GM04504 (cell line): ENCODE measurements around the gene PPP4R2.

Source experiments
- DNase-seq: peaks from one replicate; pipeline ENCODE4 v3.0.0-alpha.2; 2012; ENCODE audit warnings: low read depth

PPP4R2 gene

DNA sequence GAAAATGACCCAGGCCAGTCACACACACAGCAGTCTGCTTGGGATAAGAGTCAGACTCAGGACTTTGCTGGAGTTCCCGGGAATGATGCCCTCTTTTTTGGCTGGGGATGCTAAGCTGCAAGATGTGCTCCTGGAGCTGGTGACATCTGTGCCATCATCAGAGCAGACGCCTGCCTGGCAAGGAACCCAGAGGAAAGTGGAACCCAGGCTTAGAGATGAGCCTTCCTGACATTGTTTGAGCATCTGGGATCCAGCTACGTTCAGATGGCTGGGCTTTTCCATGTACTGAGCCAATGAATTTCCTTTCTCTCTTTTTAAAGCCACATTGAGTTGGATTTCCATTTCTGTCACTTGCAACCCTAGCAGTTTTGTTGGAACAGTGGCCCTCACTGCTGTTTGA is 118.1 kb downstream of the PPP4R2 start:
- no peak for DNase-seq

DNA sequence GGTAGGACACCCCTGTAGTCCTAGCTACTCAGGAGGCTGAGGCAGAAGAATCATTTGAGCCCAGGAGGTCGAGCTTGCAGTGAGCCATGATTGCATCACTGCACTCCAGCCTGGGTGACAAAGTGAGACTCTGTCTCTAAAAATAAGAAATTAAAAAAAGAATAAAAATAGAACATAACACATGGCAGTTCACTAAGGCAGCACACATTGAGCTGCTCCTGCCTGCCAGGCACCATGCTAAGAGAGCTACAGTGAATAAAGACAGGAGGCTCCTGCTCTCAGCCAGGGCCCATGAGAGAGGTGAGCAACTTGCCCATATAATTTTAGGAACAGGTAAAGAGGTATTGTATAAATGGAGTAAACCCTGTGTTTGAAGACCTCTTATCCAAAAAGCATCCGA is 119.2 kb downstream of the PPP4R2 start:
- DNase-seq = no peak
